Progenitor cell of endocrine pancreas (in vitro differentiated cells): ENCODE data around the gene LMF2. TPM values are rescaled to one million over a fixed set of nuclear protein-coding genes. Genes with fewer than 3 reads are reported as not detected.
A peak's percentile ranks its signal among the peaks of the same experiment; 100 is the strongest.

Experiments
- DNase-seq: peaks from one replicate; pipeline ENCODE4 v3.0.0; 2021; ENCODE audit warnings: low spot score; ENCODE audit not compliant: unreplicated experiment
- H3K27ac Mint-ChIP-seq: 2 replicates; pipeline ENCODE4 v1.8.0; 2021; ENCODE audit warnings: mild to moderate bottlenecking, moderate library complexity, mixed read lengths
- H3K27me3 Mint-ChIP-seq: 2 replicates; pipeline ENCODE4 v1.8.0; 2021; ENCODE audit warnings: mixed read lengths
- H3K36me3 Mint-ChIP-seq: 2 replicates; pipeline ENCODE4 v1.8.0; 2022; ENCODE audit warnings: mixed read lengths; ENCODE audit not compliant: insufficient read depth
- H3K4me1 Mint-ChIP-seq: 2 replicates; pipeline ENCODE4 v1.8.0; 2021; ENCODE audit warnings: low read depth, mixed read lengths
- H3K4me3 Mint-ChIP-seq: 2 replicates; pipeline ENCODE4 v1.8.0; 2021; ENCODE audit warnings: low read depth, mild to moderate bottlenecking, moderate library complexity, mixed read lengths
- H3K9me3 Mint-ChIP-seq: 2 replicates; pipeline ENCODE4 v1.8.0; 2021; ENCODE audit warnings: low read depth, mixed read lengths
- long read RNA-seq: library from polyadenylated mRNA; unstranded; transcript quantifications from one replicate; pipeline ENCODE4 v2.0.0, GENCODE V29; 2020
- total RNA-seq: library from RNA; stranded (reverse); gene quantifications from 2 replicates; pipeline ENCODE4 v1.2.1, GENCODE V29; 2021
- TF ChIP-seq, protein P1 (sequence below): fragments of 200-600 bp; sonication (generic); IDR thresholded peaks from one replicate; pipeline ENCODE4 v1.5.0; 2021; ENCODE audit warnings: antibody characterized with exemption, mild to moderate bottlenecking; ENCODE audit not compliant: unreplicated experiment

LMF2 gene, protein sequence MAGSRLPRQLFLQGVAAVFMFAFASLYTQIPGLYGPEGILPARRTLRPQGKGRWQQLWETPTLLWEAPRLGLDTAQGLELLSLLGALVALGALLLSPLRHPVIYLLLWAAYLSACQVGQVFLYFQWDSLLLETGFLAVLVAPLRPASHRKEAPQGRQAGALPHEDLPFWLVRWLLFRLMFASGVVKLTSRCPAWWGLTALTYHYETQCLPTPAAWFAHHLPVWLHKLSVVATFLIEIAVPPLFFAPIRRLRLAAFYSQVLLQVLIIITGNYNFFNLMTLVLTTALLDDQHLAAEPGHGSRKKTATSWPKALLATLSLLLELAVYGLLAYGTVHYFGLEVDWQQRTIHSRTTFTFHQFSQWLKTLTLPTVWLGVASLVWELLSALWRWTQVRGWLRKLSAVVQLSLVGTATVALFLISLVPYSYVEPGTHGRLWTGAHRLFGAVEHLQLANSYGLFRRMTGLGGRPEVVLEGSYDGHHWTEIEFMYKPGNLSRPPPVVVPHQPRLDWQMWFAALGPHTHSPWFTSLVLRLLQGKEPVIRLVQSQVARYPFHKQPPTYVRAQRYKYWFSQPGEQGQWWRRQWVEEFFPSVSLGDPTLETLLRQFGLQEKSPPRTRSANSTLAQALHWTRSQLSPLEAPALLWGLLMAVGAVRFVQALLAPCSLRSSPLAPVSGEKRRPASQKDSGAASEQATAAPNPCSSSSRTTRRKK
- 59.0 and 65.5 TPM in 2 replicates for total RNA-seq
- long read RNA-seq, partial matches to known transcripts: 0 of 5 reads
- long read RNA-seq, other reads (novel, unspliced or antisense): 3 of 5 reads

DNA sequence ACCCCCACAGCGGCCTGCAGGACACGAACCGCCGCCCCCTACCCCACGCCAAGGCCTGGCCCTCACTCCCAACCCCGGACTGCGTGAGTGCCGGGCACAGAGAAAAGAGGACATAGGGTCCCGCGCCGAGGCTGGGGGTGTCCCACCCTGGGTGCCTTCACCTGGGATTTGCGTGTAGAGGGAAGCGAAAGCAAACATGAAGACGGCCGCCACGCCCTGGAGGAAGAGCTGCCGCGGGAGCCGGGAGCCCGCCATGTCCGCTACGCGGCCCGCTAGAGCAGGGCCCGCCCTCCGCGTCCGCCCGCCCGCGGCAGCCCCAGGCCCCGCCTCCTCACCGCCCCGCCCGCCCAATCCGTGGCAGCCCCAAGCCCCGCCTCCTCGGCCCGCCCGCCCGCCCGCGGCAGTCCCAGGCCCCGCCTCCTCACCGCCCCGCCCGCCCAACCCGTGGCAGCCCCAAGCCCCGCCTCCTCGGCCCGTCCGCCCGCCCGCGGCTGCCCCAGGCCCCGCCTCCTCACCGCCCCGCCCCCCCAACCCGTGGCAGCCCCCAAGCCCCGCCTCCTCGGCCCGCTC is at the start of gene LMF2:
TSS of gene LMF2 (minus strand) at position 282 of the 570 bp plus-strand sequence. CDS start at position 255, 27 bp downstream.
- Mint-ChIP-seq H3K4me3 (peak within 1 kb of the TSS; percentile 95), H3K9me3 (no peaks in the 10 kb centered on the region), H3K27me3 (no peaks in the 10 kb centered on the region), H3K36me3 (no peaks in the 10 kb centered on the region), H3K4me1 (peaks cover 15% of the 10 kb centered on the region), H3K27ac (peak within 1 kb of the TSS; percentile 98)
- peak; percentile 89 for DNase-seq
- TF ChIP-seq, protein P1, sequence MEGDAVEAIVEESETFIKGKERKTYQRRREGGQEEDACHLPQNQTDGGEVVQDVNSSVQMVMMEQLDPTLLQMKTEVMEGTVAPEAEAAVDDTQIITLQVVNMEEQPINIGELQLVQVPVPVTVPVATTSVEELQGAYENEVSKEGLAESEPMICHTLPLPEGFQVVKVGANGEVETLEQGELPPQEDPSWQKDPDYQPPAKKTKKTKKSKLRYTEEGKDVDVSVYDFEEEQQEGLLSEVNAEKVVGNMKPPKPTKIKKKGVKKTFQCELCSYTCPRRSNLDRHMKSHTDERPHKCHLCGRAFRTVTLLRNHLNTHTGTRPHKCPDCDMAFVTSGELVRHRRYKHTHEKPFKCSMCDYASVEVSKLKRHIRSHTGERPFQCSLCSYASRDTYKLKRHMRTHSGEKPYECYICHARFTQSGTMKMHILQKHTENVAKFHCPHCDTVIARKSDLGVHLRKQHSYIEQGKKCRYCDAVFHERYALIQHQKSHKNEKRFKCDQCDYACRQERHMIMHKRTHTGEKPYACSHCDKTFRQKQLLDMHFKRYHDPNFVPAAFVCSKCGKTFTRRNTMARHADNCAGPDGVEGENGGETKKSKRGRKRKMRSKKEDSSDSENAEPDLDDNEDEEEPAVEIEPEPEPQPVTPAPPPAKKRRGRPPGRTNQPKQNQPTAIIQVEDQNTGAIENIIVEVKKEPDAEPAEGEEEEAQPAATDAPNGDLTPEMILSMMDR: no peak

DNA sequence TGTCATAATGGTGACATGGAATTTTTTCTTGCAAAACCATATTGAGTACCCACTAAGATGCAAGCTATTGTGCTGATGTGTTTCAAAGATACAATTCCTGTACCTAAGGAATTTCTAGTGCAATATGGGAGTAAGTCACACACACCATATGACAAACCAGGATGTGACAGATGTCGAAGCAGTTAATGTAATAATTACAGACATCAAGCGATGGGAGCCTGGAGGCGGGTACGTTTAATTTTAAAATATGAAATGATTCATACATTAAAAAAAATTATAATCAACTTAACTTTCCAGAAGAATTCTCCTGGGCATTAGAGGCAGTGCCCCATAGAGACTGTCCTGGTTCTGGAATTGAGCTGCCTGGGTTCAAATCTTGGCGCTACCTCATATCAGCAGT is 49.2 kb upstream of the LMF2 start:
- no peak overlapping the region for H3K27ac Mint-ChIP-seq
- no peak overlapping the region for H3K4me3 Mint-ChIP-seq
- DNase-seq: no peak
- no peaks in the 10 kb centered on the region for H3K4me1 Mint-ChIP-seq
- no peaks in the 10 kb centered on the region for H3K36me3 Mint-ChIP-seq
- H3K27me3 Mint-ChIP-seq: peaks cover 50% of the 10 kb centered on the region
- no peaks in the 10 kb centered on the region for H3K9me3 Mint-ChIP-seq
- TF ChIP-seq, protein P1: no peak

DNA sequence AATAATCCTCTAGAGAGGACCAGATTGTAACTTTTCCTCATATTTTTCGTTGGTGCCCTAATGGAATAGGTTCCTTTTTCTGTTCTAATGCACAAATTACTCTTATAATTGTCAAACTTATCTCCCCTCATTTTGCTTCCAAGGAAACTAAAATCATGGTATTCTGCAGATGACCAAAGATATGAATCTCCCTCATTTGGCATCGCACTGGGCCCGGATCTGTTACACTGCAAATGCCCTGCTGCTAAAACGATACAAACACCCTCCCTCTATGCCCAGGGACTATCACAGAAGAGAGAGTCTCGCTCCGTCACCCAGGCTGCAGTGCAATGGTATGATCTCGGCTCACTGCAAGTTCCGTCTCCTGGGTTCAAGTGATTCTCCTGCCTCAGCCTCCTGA is 45.8 kb upstream of the LMF2 start:
- Mint-ChIP-seq H3K27me3 (peaks cover 23% of the 10 kb centered on the region), H3K4me3 (no peak overlapping the region)
- TF ChIP-seq, protein P1: no peak

DNA sequence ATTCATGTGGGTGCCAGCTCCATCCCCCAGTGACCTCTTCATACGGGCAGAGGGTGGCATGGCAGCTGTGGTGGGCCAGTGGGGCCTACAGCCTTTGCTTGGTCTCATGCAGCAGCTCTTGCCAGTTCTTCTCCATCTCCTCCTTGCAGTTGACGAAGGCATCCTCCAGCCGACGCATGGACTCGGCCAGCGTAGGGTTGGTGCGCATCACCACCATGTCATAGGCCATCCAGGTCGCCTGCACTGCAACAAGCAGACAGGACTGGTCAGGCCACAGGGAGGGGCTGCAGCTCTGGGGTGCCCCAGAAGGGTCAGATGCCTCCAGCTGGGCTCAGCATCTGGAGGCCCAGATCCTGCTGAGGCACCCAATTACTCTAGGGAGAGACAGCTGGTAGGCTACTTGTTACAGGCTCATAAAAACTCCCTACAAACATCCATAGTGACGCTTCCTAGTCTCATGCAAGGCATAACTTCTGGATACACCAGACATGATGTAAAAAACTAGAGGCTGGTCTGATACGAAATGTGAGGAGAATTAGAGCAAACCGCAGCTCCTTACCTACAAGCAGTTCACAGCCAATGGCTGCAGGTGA is 43.8 kb upstream of the LMF2 start:
- DNase-seq: no peak
- Mint-ChIP-seq H3K4me1 (no peaks in the 10 kb centered on the region), H3K27ac (no peak overlapping the region), H3K36me3 (no peaks in the 10 kb centered on the region), H3K4me3 (no peak overlapping the region), H3K9me3 (no peaks in the 10 kb centered on the region), H3K27me3 (peaks cover 18% of the 10 kb centered on the region)
- TF ChIP-seq, protein P1: no peak

More for the DNA sequence above, 45.8 kb upstream of the LMF2 start:
- Mint-ChIP-seq H3K36me3 (no peaks in the 10 kb centered on the region), H3K27ac (no peak overlapping the region), H3K9me3 (no peaks in the 10 kb centered on the region), H3K4me1 (no peaks in the 10 kb centered on the region)
- DNase-seq: no peak

DNA sequence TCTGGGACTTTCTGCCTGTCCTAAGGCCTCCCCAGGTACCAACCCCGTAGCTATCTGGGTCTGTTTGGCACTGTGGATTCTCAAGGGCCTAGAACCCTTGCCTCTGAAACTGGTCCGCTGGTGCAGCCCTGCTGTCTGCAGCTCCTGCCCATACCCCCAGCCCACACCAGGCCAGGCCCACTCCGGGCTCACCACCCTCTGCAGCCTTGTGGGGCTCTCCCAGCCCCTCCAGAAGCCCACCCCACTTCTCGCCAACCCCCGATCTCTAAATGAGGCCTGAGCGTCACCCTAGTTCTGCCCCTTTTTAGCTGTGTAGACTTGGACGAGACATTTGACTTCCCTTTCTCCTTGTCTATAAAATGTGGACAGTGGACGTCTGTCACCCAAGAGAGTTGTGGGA is 42.9 kb upstream of the LMF2 start:
- Mint-ChIP-seq H3K27me3 (peaks cover 15% of the 10 kb centered on the region), H3K36me3 (no peaks in the 10 kb centered on the region)

More for the DNA sequence above, 42.9 kb upstream of the LMF2 start:
- H3K4me3 Mint-ChIP-seq: no peak overlapping the region
- H3K9me3 Mint-ChIP-seq: no peaks in the 10 kb centered on the region
- no peak overlapping the region for H3K27ac Mint-ChIP-seq
- no peak for DNase-seq
- H3K4me1 Mint-ChIP-seq: no peaks in the 10 kb centered on the region
- TF ChIP-seq, protein P1: no peak
